OCI-LY7 (cell line): ENCODE results near the gene DIRAS1.

Experiments
- CTCF ChIP-seq: fragments of 200-600 bp; sonication (generic); conservative IDR thresholded peaks from 2 replicates; pipeline ENCODE4 v1.5.1; 2014; ENCODE audit warnings: mild to moderate bottlenecking, antibody characterized with exemption, low read length, moderate library complexity, mixed read lengths
- EZH2phosphoT487 ChIP-seq: fragments of 200-600 bp; sonication (generic); IDR thresholded peaks from 2 replicates; pipeline ENCODE4 v1.6.1; 2018; ENCODE audit warnings: low read depth, borderline replicate concordance, mild to moderate bottlenecking, mixed run types, antibody characterized with exemption, low read length, moderate library complexity, mixed read lengths

- TF ChIP-seq CTCF: no peak
- no peak for TF ChIP-seq EZH2phosphoT487
Observed at GRCh38 chr19:2693492-2694160, 27.5 kb downstream of the DIRAS1 start.
